Activated CD8-positive, alpha-beta memory T cell treated with anti-CD3 and anti-CD28 coated beads, Interleukin-2, amount 50 U/mL, for 24 hours (primary cell): ENCODE measurements around the gene EPHA2.

Experiments used
- DNase-seq: peaks from one replicate; pipeline ENCODE4 v3.0.0-alpha.2; 2020; ENCODE audit errors: extremely low read depth

Gene EPHA2

GRCh38 chr1:16149702-16150488, 6.0 kb downstream of the EPHA2 start:
- no peak for DNase-seq

- no peak for DNase-seq
These were observed 6.7 kb downstream of the EPHA2 start for GRCh38 chr1:16149146-16149545.

- no peak for DNase-seq
These were observed 7.4 kb downstream of the EPHA2 start for GRCh38 chr1:16148329-16149092.

- DNase-seq = no peak
These were observed 8.5 kb downstream of the EPHA2 start for GRCh38 chr1:16147156-16147926.

DNA sequence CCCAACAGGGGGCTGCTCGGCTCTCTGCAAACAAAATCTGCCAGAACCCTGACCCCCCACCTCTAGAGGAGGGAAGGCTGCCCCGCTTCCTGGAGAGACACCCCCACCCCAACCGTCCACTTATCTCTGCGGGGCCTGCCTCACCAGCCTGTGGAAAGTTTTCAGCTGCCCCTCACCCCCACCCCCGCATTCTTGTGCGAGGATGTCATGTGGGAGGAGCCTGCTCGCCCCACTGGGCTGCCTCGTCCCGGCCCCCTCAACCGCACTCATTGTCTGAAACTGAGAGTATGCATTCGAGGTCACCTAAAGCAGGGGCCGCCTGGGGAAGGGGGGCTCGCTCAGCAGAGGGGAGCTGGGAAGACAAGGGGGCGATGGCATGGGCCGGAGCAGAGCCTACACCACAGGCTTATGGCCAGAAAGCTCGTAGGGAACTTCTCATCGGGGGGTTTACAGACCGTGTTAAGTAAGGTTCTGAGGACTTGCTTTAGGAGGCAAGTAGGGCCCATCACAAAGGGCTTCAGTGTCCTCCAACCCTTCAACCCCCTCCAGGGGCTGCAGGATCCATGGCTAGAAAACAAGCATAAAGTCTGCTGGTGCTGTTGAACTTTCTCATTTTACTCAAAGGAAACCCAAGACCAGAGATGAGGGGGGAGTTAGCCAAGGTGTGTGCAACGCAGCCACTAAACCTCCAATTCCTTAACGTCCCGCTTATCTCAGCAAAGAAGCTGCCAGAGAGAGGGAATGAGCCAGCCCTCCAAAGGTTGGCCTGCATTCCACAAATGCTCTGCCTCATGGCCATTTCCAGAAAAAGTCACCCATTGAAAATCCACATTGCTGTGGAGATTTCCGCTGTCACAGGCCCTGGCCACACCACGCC, 9.4 kb downstream of the EPHA2 start:
- no peak for DNase-seq

DNA sequence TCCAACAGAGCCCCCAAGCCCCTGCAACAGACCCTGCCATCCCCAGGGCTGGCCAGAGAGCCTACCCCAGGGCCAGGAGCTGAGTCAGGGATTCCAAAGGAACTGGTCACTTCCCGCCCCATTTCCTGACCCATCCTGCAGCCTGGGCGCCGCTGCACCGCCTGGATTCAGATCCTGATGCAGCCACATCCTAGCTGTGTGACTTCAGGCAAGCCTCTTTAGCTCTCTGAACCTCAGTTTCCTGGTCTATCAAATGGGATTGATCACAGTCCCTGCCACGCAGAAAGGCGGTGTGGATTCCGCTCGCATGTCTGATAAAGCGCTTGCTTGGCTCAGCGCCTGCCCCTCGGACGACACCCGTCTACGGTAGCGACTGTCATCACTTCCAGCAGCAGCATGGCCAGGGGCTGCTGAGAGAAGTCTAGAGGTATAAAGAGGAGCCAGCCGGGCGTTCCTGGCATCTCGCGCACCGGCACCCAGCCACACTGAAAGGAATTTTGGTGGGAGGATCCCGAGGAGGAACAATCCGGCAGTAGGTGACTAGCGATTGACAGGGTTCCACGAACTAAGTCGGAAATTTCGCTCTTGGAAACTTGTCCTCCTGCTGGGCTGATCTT, 10.1 kb downstream of the EPHA2 start:
- no peak for DNase-seq

DNA sequence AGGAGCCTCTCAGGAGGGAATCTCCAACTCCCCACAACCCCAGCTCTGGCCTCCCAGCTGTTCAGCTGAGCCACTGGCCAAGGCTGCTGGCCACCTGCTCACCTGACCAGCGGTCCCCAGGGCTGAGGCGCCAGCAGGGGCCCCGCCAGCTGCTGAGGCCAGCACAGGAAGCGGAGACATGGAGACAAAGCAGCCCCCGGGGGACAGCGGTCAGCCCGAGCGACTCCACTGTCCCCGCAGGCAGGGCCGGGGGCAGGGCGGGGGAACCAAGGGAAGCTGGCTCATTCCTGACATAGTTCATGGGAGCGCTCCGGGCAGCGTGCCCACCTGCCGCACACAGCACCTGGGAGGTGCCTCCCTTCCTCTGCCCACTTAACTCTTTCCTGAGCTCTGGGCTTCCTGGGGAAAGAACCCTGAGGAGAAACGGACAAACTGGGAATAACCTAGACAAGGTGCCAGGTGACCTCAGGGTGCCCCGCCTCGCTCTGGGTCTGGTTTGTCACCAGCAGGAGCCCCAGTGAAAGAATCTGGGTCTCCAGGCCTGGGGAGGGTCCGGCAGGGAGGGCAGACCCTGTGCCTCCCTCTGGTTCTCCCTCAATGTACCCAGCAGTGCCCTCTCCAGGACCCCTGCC, 10.7 kb downstream of the EPHA2 start:
- DNase-seq = no peak

DNA sequence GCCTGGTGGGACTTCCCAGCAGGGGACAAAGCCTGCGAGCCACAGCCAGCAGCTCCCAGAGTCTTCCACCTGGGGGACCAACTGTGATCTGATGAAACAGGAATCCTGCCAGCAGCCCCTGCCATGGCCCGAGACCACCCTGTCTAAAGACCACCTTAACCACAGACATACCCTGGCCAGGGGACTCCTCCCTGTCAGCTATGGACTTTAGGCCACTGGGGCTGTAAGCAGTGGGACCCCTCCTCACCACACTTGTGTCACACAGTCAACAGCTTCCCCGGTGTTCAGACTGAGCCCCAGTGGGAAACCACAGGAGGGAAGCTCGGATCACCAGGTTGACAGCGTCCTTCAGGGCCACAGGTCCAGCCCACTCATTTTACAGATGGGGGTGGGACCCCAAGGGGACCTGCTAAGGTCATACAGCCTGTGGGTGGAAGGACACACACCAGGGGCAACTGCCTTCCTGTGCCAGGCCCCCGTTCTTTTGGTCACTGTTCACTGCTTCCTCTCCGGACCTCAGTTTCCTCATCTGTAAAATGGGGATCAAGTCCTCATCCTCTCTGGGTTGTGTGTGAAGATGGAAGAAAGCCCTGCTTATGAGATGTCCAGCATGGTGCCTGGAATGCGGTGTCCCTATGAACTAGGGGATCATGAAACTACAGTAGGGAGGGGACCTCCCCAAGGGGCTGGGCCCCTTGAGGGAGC, 11.4 kb downstream of the EPHA2 start:
- DNase-seq = no peak

- DNase-seq = no peak
These were observed 12.1 kb downstream of the EPHA2 start for GRCh38 chr1:16143566-16144324.

DNA sequence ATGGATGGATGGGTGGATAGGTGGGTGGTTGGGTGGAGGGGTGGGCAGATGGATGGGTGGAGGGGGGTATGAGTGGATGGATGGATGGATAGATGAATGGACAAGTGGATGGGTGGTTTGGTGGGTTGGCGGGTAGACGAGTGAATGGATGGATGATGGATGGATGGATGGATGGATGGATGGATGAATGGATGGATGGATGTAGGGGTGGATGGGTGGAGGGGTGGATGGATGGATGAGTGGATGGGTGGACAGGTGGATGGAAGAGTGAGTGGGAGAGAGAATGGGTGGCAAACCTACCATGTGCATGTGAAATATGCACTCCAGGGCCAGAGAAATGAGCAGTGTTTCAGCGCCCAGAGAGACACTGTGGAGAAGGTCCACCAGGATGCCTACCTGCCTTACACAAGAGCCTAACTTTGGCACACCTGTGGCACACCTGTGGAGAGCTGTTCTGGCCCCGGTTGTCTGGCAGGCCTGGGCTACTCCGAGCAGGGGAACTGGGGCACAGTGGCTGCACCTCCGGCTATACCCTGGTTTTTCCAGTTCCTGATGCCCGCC, 12.8 kb downstream of the EPHA2 start:
- no peak for DNase-seq

DNA sequence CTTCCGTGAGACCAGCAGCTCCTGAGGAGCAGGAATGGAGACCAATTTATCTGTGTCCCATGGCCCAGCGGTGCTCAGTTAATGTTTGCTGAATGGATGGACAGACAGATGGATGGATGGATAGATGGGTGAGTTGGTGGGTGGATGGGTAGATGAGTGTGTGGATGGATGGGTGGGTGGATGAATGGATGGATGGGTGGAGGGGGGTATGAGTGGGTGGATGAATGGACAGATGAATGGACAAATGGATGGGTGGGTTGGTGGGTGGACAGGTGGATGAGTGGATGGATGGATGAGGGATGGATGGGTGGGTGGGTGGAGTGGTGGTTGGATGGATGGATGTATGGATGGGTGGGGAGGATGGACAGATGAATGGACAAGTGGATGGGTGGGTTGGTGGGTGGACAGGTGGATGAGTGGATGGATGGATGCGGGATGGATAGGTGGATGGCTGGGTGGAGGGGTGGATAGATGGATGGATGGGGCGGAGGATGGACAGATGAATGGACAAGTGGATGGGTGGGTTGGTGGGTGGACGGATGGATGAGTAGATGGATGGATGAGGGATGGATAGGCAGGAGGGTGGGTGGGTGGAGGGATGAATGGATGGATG, 13.4 kb downstream of the EPHA2 start:
- DNase-seq = no peak

GRCh38 chr1:16141573-16142336, 14.1 kb downstream of the EPHA2 start:
- DNase-seq = no peak

DNA sequence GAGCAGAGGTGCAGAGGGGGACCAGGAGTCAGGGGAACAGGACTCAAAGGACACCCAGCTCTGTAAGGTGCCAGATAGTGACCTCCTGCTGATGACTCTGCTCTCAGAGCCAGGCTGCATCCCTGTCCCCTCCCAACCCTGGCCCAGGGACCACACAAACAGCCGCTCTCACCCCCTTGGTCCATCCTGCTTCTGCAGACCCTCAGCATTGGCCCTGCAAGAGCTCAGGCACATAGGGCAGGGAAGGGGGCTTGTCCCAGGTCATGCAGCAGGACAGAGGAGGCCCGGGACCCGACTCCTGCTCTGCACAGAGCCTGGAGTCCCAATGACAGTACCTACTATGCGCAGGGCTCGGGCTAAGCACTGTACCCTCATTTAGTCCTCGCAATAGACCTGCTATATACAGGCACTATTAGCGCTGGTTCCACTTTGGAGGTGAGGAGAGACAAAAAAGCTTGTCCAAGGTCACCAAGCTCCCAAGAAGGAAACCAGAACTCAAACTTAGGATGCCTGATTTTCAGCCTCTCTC, 15.7 kb downstream of the EPHA2 start:
- DNase-seq = no peak

DNA sequence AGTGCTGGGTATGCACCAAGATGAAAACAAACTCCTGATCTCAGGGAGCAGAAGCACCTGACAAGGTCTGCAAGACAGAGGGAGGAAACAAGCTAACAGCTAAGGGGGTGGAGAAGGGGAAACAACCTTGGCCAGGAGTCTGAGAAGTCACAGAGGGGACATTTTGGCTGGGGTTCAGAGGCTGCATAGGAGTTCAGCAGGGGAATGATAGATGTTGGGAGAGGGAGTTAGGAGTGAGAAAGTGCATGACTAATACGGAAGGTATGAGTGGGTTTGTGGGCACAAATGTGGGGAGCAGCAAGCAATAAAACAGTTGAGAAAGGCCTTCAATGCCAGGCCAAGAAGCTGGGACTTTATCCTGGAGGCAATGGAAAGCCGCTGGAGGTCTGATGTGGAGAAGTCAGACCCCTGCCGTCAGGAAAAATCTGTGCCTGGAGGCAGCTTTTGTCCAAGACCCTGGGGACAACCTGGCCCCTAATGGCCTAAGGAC, 16.4 kb downstream of the EPHA2 start:
- DNase-seq = no peak

DNA sequence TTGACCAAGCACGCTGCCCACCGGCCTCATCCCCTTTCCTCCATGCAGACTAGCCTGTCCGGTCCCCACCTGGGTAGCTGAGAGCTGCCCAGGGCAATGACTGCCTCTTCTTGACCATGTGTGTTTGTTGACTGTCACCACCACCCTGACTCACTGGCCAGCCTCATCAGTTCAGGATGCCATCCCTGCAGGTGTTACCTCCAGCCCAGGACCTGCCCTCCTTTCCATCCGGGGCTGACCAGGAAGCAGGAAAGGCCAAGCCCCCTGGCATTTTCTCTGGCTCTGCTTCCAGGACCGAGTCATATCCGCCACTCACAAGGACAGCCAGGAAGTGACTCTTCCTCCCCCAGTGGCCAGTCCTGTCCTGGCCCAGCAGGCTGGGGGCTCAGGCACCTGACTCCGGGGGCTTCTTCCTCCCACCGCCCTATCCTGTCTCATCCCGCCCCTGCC, 17.1 kb downstream of the EPHA2 start:
- no peak for DNase-seq

- no peak for DNase-seq
These were observed 17.9 kb downstream of the EPHA2 start for GRCh38 chr1:16137890-16138467.

GRCh38 chr1:16135501-16135900, 20.4 kb downstream of the EPHA2 start:
- DNase-seq = no peak
